Skin of body (tissue), 2 donors: Measurements from ENCODE around the gene CADPS2. TPM values are rescaled to one million over a fixed set of nuclear protein-coding genes. Genes with fewer than 3 reads are reported as not detected.
"Not testable (repeated sequence)": the region's sequence is repeated elsewhere in the genome, so short reads cannot be mapped to it uniquely, and the experiment has no call there.

Source experiments
- DNase-seq: peaks from one replicate; lab custom pipeline; 2025; lab: John Stamatoyannopoulos, UW
- total RNA-seq: library from RNA; depleted of rRNA; stranded (reverse); fragments of >200 nt; gene quantifications from one replicate; pipeline ENCODE4 v1.2.3, GENCODE V29; 2014

Gene CADPS2
- total RNA-seq, 1 donor from 2014 or later: 8.3 TPM

- DNase-seq: no peak
Observed at GRCh38 chr7:122675621-122676020, 210.6 kb downstream of the CADPS2 start.

GRCh38 chr7:122675011-122675410, 211.2 kb downstream of the CADPS2 start:
- DNase-seq: no peak

DNA sequence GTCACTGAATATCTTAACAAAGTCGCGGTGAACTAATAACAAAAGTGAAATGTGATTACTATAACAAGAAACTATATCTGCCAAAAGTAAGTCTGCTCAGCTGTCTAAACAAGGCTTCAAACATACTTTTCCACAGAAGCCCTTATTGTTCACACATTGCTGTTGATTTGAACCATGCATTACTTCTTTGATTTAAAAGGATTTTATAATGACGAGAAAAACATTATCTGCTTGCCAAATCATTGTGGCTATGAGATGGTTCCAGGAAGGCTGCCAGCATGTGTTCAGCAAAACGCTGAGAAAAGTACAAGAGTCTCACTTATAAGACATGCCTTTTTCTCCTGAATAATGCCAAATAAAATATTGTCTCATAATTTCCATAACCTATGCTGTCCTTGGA, 211.8 kb downstream of the CADPS2 start:
- DNase-seq: peak; percentile 55

DNA sequence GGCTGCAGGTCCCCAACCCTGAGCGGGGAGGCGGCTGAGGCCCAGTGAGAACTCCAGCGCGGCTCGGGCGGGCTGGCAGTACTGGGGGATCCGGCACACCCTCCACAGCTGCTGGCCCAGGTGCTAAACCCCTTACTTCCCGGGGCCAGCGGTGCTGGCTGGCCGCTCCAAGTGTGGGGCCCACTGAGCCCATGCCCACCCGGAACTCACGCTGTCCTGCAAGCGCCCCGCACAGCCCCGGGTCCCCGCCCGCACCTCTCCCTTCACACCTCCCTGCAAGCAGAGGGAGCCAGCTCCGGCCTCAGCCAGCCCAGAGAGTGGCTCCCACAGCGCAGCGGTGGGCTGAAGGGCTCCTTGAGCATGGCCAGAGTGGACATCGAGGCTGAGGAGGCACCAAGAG, 212.3 kb downstream of the CADPS2 start:
- DNase-seq: no peak

GRCh38 chr7:122672536-122672935, 213.7 kb downstream of the CADPS2 start:
- DNase-seq: no peak

- DNase-seq: no peak
Observed at GRCh38 chr7:122663733-122664132, 222.5 kb downstream of the CADPS2 start.

DNA sequence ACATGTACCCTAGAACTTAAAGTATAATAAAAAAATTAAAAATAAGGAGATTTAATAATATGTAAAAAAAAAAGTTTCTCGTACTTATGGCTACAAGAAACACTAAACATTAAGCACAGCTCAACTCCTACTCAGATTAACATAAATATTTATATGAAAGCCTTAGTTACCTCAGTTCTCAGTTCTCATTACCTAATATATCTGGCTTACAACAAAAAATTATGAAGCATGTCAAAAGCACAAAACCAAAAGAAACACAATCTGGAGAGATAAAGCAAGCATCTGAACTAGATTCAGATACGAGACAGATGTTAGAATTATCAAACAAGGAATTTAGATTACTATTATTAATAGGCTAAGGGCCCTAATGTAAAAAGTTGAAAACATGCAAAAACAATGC, 227.4 kb downstream of the CADPS2 start:
- no peak for DNase-seq

- no peak for DNase-seq
Observed at GRCh38 chr7:122653685-122654084, 232.6 kb downstream of the CADPS2 start.

GRCh38 chr7:122652876-122653275, 233.4 kb downstream of the CADPS2 start:
- no peak for DNase-seq

DNA sequence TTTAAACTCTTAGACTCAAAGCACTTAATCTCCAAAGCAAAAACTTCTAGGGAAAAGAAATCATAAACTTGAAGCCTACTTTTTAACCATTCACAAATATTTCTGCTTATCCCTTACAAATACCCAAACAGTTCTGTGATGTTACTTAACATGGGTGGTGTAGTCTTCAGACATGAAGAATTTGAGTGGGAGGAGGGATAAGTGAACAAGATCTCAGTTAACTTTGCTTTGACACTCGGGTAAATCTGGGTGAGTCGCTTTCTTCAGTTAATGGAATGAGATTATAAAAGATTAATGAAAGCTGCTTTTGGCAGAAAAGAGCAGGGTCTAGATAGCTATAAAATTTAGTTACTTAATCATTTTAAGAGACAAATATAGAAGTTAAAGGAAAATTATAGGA, 234.8 kb downstream of the CADPS2 start:
- no peak for DNase-seq

DNA sequence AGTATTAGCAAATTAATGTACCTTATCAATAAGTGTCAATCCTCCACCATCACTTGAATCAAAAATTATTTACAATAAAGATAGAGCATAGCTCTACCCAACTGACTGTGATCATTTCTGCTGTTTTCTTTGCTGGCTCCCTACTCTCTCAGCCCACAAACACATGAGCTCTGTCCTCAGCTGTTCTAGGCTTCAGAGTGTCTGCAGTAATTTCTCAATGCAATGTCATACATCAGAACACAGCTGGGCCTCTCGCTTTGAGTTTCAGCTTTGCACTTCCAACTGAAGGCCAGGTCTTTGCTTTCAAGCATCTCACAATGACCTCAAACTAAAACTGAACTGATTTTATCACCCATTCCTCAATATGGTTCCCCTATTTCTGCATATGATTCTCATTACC, 243.0 kb downstream of the CADPS2 start:
- DNase-seq: no peak

- DNase-seq: no peak
Observed at GRCh38 chr7:122638459-122638858, 247.8 kb downstream of the CADPS2 start.

- no peak for DNase-seq
Observed at GRCh38 chr7:122637784-122638183, 248.5 kb downstream of the CADPS2 start.

- DNase-seq: not testable (repeated sequence)
Observed at GRCh38 chr7:122635481-122635880, 250.8 kb downstream of the CADPS2 start.

DNA sequence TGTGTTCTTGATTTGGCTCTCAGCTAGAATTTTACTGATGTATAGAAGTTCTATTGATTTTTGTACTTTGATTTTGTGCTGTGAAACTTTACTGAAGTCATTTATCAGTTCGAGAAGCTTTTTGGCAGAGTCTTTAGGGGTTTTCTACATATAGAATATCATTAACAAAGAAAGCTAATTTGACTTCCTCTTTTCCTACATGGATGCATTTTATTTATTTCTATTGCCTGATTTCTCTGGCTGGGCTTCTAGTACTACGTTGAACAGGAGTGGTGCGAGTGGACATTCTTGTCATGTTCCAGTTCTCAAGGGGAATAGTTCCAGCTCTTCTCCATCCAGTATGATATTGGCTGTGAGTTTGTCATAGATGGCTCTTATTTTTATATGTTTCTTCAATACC, 252.8 kb downstream of the CADPS2 start:
- no peak for DNase-seq

GRCh38 chr7:122632238-122632637, 254.0 kb downstream of the CADPS2 start:
- no peak for DNase-seq

GRCh38 chr7:122629412-122629953, 256.8 kb downstream of the CADPS2 start:
- no peak for DNase-seq

GRCh38 chr7:122628651-122629411, 257.4 kb downstream of the CADPS2 start:
- DNase-seq: no peak

GRCh38 chr7:122626785-122627184, 259.5 kb downstream of the CADPS2 start:
- DNase-seq: no peak

GRCh38 chr7:122622682-122623081, 263.6 kb downstream of the CADPS2 start:
- no peak for DNase-seq

DNA sequence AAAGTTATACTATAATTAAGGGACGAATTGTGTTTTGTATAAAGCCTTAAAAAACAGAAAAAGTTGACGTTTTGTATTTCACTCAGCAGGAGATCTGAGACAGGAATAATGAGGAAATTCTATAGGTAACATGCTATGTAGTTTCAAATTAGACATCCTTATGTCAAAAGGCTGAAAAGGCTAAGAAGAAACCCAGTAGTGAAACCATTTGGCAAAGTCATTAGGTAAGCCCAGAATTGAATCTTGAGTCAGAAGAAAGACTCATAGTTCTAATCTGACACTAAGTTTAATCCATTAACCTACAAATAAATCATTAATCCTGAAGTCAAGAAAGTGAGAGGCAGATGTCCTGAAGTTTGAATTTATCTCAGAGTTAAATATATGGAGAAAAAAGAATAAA, 266.6 kb downstream of the CADPS2 start:
- no peak for DNase-seq

- no peak for DNase-seq
Observed at GRCh38 chr7:122618585-122619189, 267.6 kb downstream of the CADPS2 start.

DNA sequence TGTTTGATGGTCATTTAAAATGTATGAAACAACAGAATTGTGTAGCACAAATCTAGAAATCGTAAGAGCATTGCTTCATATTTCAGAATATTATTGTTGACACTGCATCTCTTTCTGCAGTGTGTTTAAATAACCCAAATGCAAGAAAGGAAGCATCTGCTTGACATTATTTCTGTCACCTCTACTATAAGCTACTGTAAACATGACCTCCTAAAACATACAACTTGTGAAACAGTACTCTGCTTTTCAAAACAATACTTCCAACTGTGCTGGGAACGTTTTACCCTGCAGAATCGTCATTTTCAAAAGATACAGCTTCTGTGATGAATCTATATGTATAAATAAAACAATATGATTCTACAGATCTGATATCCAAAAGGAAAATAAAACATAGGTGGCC, 269.3 kb downstream of the CADPS2 start:
- DNase-seq: no peak
